ENCODE data around the gene CA9.

The CA9 gene

DNA sequence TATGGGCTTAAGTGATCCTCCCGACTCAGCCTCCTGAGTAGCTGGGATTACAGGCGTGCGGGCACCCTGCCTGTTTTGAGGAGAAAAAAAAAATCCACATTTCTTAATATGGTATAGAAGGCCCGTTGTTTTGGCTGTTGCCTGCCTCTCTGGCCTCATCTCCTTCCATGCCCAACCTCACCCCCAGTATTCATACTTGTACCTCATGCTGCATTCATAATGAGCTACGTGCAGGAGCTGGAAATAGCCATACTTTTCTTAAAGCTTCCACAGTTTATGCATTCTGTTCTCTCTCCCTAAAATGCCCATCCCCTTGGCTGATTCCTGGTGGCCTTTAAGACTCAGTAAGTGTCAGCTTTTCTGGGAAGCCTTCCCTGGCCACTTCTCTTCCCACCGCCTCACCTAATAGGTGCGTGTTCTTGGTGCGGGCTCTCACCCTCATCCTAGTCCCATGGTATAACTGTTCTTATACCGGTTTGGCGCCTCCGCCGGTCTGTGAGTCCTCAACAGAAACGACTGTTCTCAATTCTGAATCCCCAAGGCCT lies 18.1 kb downstream of the CA9 start:
- no peak for DNase-seq

DNA sequence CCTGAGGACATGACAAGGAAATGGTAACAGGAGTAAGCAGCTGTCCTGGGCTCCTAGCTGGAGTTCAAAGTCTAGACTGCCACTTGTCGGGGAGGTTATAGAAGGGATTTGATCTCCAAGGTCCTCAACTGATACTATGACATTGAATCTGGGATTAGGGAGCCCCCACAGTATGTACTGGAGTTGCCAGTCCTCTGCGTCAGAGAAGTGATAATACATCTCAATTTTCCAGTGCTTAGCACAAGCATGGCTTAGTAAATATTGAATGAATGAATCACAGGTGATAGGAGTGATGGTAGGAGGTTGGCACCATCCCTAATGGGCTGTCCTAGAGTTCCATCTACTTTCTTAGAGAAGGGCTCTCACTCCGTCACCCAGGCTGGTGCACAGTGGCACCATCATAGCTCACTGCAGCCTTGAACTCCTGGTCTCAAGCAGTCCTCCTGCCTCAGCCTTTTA lies 22.2 kb downstream of the CA9 start:
- no peak for DNase-seq

DNA sequence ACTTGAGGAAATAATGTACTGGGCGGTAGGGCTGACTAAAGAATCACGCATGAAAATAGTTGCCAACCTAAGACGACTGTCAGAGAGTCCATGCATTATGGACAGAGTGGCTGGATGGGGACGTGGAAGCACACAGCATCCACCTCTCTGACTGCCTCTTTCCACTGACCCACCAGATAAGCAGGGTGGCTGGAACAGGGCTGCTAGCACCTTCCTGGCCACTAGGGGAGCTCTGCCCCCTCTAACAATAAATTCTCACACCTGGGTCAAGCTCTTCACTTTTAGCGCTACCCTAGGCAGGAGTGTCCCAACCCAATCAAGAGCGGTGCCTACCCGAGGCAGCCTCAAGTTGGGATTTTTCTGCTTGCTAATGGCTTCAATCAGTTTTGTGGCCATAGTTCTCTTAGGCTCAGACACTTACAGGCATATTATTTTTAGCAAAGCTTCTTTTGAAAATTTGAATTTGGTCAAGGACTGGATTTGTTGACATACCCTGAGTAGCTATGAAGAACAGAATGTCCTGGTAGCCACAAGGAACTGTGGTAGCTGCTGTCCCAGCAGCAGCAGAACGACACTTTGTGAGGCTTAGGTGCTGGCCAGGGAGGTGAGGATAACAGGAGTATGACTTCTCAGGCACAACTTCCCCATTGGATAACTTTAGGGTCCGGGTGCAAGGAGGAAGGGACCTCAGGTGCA lies 22.9 kb downstream of the CA9 start:
- no peak for DNase-seq

DNA sequence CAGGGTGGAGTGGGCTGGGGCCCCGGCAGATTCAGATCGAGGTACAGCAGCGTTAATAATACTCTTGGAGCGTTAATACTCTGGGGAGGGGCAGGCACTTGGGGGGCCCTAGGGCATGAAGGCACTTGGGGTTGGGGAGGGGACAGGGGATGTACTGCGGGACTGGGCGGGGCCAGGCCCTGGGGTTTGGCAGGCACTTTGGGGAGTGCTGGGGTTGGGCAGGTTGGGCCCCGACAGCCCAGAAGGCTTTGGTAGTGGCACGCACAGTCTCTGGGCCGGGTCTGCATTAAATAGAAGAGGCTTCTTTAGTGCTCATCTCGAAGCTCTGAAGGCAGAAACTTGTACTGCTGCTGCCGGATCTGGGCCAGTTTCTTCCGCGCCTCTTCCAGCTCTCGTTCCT lies 23.8 kb downstream of the CA9 start:
- DNase-seq: no peak

DNA sequence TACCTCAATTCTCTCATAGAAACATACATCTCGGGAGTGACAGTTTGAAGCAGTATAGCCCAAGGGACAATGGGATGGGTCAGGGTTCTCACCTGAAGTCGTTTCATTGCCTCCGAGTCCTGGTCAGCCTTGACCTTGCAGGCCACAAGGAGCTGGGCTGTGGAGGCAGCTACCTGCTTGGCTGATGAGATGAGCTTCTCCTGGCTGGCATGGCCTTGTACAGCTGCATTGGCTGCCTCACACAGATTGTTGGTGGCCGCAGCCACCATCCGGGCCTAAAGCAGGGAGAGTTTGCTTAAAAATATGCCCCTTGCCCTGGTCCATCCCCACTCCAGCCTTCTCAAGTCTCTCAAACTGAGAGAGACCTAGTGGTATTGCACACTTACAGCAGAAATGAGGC lies 24.5 kb downstream of the CA9 start:
- DNase-seq: no peak

DNA sequence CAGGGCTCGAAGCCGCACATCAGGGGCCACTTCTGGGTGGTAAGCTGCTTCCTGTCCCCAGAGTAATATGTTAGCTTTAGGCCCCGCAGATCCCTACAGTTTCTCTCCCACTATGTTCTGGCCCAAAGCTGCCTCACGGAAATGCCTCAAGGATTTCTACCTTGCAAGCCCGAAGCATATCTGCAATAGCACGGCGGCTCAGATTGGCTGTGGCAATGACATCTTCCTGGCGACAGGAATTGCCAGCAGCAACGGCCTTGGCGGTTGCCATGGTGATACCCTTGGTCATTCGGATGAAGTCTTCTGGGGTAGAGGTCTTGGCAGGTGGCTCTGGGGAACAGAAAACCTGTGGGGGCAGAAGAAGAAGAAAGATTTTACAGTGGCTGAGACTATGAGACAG lies 26.3 kb downstream of the CA9 start:
- DNase-seq: no peak

DNA sequence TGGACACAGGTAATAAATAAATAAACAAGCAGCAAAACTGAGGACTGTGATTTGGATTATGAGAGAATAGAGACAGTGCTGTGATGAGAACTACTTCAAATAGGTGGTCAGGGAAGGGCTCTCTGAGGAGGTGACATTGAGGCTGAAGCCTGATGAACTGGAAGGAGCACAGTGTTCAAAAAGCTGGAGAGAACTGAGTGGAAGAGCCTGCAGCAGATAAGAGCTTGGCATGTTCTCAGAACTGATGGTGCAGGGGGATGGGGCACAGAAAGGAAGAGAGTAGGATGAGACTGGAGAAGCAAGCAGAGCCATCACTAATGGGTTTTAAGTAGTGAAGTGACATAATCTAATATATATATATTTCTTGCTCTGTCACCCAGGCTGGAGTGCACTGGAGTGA lies 27.2 kb downstream of the CA9 start:
- no peak for DNase-seq

DNA sequence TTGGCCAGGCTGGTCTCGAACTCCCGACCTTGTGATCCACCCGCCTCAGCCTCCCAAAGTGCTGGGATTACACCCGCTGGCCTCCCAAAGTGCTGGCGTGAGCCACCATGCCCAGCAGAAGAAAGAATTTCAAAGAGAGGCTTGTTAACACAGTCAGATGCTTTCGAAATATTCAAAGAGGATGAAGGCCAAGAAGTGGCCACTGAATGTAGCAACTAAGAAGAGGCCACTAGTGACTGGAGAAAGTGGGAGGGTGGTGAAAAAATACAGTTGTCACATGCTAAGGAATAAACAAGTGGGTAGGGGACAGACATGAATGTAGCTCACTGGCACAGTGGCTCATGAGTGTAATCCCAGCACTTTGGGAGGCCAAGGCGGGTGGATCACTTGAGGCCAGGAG lies 29.0 kb downstream of the CA9 start:
- DNase-seq: no peak

DNA sequence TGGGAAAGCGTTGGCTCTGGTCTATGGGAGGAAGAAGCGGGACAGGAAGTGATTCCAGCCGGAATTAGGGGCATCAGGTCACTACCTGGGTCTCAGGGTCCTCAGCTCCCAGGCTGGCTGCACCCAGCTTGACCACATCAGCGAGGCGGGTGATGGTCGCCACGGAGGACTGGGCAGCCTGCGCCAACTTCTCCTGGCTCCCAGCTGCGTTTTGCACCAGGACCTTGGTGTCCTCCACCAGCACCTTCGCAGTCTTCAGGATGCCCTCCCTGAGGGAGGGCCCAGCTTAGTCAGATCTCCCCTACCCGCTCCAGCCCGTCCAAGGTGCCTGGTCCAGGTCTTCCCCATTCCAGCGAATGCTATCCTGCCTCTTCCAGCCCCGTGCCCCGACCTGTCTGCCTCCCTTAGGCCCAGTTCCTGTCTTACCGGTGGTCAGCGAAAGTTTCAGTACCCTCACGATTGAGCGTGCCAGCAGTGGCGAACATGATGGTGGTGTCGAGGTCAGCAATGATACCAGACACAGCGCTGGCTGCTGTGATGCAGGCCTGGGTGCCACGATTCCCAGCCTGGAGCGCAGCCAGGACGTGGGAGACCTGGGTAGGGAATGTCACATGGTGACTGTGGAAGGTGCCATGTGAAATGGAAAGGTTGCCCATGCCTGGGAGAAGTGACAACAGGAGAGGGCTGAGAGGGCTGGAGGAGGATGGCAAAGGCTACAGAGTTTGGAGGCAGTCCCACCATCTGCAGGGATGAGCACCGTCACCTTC lies 30.4 kb downstream of the CA9 start:
- no peak for DNase-seq

DNA sequence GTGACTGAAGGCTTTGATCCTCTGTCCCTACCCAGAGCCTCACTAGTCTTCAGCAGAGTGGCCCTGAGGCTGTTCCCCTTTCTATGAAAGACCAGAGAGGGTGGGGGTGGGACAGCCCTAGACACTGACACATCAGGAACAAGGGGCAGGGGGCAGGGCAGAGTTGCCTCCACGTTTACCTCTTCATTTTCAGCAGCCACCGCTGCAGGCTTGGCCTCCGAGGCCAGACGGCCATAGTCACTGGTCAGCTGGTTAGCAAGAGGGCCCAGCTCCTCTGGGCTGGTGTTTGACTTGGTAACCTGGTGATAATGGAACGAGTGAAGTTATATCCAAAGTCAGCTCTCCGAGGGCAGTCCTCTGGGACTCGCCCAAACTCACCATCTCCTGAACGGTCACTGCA lies 31.6 kb downstream of the CA9 start:
- no peak for DNase-seq

DNA sequence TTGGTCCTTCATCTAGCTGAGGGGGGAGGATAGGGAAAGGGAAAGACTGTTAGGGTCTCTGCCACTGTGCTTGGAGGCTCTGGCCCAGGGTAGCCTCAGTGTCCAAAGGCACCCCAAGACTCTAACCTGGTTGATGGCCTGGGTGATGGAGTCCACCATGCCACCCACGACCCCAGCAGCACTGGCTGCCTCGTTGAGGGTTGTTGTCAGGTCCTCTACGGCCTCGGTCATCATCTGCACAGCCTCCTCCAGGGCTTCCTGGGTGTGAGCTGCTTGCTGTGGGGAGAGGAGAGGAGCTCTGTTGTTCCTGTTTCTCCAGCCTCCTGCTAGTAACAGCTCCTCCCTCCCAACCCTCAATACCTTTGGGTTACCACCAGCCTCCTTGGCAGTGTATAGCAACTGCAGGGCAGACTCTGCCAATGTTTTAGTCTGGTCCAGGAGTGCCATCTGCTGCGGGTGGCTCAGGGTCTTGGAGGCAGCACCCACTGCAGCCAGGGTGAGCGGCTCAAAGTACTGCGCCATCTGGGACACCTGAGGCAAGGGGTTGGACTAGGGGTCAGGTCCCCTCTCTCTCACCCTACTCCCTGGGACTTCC lies 32.2 kb downstream of the CA9 start:
- no peak for DNase-seq

DNA sequence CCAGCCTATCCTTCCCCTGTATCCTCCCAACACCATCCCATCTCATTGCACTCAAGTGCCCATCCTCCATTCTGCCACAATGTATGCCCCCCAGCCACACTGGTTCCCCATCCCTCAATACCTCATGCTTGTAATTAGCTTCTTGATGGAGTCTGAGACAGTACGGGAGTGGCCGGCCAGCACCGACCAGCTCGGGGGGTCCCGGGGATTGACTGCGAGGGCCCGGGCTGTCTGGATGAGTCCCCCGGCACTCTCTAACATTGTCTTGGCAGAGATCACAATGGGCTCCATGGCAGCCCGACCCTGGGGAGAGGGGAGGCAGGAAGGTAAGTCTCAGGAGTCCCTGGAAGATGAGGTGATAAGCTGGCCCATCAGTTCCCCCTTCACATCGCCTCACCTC lies 33.2 kb downstream of the CA9 start:
- DNase-seq: no peak

DNA sequence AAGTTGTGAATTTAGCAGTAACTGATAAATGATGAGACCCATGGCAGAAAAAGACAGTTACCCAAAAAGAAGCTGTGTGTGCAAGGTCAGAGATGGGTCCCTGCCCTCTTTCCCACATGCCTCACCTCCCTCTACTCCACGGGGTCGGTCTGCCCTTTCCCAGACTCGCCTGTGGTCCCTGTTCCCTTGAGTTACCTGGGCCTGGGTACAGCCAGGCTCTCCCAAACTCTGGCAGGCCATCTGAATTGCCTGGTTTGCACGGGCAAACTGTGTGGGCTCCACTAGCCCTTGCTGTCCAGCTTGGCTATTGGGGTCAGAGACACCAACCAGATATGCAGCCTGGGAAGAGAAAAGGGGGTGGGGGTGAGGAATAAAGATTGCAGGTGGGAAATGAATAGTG lies 34.4 kb downstream of the CA9 start:
- DNase-seq: no peak

DNA sequence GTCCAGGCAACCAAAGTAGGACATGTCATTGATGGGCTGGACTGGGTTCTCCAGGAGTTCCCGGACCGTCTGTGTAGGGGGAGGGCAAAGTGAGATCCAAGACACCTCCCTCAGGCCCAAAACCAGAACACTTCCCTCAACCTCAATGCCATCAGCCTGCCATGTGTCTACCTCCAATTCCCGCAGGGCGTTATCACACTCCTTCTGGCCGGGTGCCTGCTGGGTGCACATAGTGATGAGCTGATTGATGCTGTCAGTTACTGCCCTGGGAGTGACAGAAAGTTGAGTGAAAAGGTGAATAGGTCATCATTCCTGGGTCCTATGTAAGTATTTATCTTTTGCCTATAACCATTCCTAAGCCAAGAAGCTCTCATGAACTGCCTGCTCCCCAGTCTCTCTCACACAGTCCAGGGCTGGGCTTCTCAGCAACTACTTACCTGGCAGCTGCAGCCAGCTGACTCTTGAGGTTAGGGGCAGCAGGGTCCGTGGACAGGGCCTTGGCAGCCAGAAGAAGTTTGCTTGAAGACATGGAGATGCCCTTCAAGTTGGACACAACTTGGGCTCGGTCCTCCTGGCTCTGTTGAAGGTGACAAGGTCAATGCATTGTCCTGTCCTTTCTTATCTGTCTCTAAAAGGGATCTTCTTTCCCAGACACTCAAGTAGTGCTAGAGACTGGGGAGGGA lies 37.2 kb downstream of the CA9 start:
- no peak for DNase-seq

DNA sequence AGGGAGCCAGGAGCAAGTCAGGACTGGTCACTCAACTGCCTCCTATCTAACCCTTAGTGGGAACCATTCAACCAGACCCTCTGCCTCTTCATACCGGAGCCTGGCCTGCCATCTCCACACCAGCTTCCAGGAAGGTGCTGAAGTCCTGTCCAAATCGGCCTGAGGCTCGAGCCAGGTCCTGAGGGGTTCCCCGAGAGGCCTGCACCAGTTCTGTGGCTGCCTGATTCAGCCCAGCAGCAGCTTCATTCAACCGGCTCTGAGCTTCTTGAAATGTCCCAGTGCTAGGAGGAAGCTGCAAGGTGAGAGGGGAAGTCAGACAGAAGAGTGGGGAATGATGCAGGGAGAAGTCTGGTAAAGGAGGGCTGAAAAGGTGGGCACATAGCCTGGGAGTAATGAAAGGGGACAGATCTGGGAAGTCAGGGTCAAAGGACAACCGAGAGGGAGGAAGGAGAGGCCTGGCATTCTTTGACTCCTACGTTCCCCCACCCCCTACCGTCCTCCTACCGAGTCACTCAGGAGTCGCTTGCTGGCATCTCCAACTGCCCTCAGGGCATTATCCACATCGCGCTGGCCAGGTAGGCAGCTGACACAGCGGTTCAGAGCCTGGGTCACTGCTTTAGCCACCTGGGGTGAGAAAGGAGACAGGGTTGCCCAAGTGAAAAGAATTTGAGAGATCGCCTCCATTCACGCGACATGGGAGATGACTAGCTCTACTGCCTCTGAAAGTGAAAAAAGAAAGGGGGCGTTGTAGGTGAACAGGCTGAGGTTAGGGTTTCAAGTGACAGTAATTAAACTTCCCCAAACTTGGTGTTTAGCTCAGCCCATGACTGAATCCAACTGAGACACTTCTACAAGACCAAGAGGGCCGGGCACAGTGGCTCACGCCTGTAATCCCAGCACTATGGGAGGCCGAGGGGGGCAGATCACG lies 38.0 kb downstream of the CA9 start:
- no peak for DNase-seq

DNA sequence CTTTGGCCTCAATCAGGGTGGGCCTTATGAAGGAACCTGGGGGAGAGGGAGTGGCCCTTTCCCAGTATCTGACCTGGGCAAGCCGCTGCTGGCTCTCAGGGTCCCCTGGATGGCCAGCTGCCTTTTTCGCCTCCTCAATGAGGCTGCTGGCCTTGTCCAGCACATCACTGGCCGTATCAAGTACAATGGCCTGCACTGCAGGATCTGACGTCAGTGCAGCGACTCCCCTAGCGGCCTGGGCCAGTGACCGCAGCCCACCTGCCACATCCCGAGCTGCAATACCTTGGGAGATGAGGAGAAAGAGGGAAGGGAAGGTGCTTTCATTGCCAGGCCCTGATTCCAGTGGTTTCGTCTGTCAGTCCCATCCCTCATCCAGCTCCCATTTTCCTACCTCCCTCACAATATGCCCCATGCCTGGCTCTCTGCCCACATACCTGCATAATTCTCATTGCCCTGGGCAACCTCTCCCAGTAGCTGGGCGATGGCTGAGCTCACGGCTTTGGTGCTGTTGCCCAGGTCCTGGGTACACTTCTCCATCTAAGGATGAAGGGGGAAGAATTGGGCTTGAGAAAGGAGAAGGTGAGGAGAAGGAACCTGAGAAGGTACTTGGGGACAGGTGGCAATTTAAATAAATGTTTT lies 39.2 kb downstream of the CA9 start:
- no peak for DNase-seq

DNA sequence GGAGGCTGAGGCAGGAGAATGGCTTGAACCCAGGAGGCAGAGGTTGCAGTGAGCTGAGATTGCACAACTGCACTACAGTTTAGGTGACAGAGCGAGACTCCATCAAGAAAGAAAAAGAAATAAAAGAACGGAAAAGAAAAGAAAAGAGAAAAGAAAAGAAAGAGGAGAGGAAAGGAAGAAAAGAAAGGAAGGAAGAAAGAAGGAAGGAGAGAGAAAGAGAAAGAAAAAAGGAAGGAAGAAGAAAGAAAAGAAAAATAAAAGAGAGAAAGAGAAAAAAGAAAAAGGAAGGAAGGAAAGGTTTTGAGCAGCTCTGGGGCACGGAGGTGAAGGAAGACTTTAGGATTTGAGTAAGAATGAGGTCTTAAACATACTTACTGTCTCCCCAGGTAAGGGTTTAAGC lies 39.9 kb downstream of the CA9 start:
- no peak for DNase-seq

DNA sequence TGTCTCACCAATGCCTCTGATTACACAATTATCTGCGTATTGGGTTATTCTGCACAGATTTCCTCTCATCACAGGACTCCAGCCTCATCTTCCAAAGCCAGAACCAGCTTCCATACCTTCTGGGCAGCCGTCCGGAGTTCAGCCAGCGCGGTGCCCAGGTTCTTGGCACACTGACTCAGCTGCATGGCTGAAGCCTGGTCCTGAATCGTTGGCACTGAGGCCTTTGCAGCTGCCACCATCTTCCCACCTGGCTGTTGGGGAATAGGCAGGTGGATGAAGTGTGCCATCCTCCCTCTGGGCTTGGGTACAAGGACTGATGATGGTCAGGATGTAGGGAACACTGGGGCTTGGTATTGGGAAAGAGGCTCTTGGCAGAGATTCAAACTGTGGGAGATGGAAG lies 40.4 kb downstream of the CA9 start:
- no peak for DNase-seq

DNA sequence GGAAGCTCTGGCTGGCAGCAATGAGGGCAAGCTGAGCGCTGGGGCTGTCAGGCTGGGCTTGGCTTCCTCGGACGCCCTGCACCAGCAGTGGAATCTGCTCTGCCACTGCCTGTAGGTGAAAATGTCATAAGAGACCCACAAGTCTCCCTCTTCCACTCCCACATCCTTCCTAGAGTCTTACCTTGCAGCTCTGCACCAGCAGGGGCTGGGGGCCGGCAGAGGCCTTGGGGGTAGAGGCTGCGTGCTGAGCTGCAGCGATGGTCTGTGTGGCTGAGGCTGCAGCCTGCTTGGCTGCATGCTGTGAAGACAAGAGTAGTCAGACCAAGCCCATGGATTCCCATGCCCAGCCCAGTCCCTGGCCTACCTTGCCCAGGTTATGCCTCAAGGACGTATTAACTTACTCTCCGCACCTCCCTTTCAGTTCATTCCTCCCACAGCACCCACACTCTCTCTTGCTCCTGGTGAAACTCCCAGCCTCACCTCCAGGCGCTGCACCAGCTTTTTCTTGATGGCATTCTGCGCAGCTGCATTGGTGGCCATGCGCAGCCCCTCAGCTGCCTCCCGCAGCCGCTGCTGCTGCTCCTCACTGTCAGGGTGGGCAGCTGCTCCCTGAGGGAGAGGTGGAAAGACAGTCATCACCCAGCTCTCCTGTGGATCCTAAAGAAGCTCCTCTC lies 41.0 kb downstream of the CA9 start:
- no peak for DNase-seq

DNA sequence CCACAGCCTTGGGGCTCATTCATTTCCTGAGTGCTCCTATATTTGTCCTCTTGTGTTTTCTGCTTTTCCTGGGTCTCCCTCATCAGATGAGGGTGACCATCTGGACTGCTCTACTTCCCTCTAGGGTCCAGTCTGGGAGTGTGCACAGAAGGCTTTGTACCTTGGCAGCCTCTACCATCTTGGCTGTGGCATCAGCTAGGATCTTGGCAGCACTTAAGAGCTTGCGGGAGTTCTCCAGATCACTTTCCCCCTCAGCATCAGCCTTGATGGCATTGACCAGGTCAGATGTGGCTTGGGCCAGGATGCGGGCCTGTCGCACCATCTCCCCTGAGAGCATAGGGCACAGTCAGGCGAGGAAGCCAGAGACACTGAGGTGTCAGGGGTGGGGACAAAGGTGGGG lies 42.5 kb downstream of the CA9 start:
- DNase-seq: peak in 1 of 2 donors; percentile 8
